Sigmoid colon (tissue), 4 donors: ENCODE data around the gene KRTAP21-3.

Experiments used
- POLR2A ChIP-seq, 2 donors: fragments of 450-650 bp; IDR thresholded peaks; one replicate each; pipeline ENCODE4 v1.6.1; 2016; ENCODE audit warnings: antibody characterized with exemption in 2 of 2, mild to moderate bottlenecking in 2 of 2, moderate library complexity in 2 of 2
- POLR2AphosphoS5 ChIP-seq, 4 donors: sonication (generic); formaldehyde crosslinking; IDR thresholded peaks; one replicate each; pipeline ENCODE4 v1.6.1; 2017; ENCODE audit warnings: antibody characterized with exemption in 4 of 4
- TF ChIP-seq, protein P1 (sequence below), 4 experiments: fragments of 450-650 bp in 3 of 4; fragments of 200-600 bp in 1 of 4; IDR thresholded peaks; one replicate each; pipeline ENCODE4 v1.5.1; 2016 to 2019; ENCODE audit warnings: antibody characterized with exemption in 4 of 4, mild to moderate bottlenecking in 3 of 4, moderate library complexity in 2 of 4

DNA sequence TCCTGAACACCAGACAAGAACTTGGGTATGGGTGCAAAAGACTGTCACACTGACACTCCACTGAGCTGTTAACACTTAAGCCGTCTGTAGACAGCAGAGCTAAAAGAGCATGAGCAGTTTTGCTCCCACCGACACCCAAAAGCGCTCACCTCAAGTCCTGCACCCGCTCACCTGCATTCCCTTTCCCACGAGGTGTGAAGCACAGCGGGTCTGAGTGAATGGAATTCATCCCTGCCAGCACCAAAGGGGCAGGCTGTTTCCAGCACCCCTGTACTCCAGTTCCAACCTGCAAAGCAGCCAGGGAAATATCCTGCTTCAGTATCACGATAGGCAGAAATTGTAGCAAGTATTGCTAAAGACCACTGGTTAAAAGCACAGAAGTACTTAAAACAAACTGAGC, 28.8 kb downstream of the KRTAP21-3 start:
- TF ChIP-seq, protein P1, sequence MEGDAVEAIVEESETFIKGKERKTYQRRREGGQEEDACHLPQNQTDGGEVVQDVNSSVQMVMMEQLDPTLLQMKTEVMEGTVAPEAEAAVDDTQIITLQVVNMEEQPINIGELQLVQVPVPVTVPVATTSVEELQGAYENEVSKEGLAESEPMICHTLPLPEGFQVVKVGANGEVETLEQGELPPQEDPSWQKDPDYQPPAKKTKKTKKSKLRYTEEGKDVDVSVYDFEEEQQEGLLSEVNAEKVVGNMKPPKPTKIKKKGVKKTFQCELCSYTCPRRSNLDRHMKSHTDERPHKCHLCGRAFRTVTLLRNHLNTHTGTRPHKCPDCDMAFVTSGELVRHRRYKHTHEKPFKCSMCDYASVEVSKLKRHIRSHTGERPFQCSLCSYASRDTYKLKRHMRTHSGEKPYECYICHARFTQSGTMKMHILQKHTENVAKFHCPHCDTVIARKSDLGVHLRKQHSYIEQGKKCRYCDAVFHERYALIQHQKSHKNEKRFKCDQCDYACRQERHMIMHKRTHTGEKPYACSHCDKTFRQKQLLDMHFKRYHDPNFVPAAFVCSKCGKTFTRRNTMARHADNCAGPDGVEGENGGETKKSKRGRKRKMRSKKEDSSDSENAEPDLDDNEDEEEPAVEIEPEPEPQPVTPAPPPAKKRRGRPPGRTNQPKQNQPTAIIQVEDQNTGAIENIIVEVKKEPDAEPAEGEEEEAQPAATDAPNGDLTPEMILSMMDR (IDR thresholded peaks at IDR 0.05): no peak
- no peak for TF ChIP-seq POLR2A (IDR thresholded peaks at IDR 0.05)
- no peak for TF ChIP-seq POLR2AphosphoS5 (IDR thresholded peaks at IDR 0.05)
